ENCODE measurements around the gene FBXO33. TPM values are rescaled to one million over a fixed set of nuclear protein-coding genes. Genes with fewer than 3 reads are reported as not detected.
"Not testable (repeated sequence)": the region's sequence is repeated elsewhere in the genome, so short reads cannot be mapped to it uniquely, and the experiment has no call there.

FBXO33 gene
- total RNA-seq, 1 experiment from 2014 or later: 6.6 TPM

DNA sequence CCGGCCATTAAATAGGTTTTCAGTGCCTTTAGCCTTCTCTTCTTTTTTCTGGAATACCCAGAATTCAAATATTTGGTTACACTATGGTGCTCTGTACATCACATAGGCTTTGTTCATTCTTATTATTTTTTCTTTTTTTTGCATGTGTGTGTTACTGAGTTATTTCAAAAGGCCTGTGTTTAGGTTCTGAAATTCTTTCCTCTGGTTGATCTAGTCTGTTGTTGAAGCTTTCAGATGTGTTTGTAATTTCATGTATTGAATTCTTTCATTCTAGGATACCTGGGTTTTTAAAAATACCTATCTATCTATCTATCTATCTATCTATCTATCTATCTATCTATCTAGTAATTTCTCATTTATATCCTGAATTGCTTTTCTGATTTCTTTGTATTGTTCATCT is 66.9 kb downstream of the FBXO33 start:
- CTCF ChIA-PET: no interaction called here

DNA sequence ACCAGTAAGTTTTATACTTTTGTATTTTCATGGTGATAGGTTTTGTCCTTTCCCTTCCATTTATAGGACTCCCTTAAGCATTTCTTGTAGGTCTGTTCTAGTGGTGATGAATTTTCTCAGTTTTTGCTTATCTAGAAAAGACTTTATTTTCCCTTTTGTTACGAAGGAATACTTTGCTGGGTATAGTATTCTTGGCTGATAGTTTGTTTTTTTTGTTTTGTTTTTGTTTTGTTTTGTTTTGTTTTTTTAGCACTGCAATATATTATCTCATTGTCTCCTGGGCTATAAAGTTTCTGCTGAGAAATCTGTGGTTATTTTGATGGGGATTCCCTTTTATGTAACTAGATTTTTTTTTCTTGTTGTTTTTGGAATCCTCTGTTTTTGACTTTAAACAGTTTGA is 67.7 kb downstream of the FBXO33 start:
- Histone ChIP-seq H3K4me1 (ENCODE audit: control insufficient read depth, insufficient read depth, low read length) (no peaks in the 10 kb centered on the region; the same call in 1 of the 2 replicates), H3K27me3 (ENCODE audit: control insufficient read depth, insufficient read depth, low read length) (no peaks in the 10 kb centered on the region), H3K36me3 (ENCODE audit: control insufficient read depth, insufficient read depth, low read length) (no peaks in the 10 kb centered on the region), H3K27ac (ENCODE audit: low read length) (no peak overlapping the region), H3K9me3 (ENCODE audit: control insufficient read depth, insufficient read depth, low read depth, low read length) (no peaks in the 10 kb centered on the region), H3K4me3 (ENCODE audit: low read depth in 2 of 2, low read length in 2 of 2) (no peak overlapping the region)
- TF ChIP-seq TCF7L2 (IDR thresholded peaks at IDR 0.05; ENCODE audit: low read depth, low read length) (no peak), SIN3A (IDR thresholded peaks at IDR 0.05; ENCODE audit: borderline replicate concordance, insufficient read depth, low read depth, low read length) (no peak), POLR2AphosphoS5 (IDR thresholded peaks at IDR 0.05; ENCODE audit: low read depth, low read length) (no peak)
- TF ChIP-seq, protein P1, sequence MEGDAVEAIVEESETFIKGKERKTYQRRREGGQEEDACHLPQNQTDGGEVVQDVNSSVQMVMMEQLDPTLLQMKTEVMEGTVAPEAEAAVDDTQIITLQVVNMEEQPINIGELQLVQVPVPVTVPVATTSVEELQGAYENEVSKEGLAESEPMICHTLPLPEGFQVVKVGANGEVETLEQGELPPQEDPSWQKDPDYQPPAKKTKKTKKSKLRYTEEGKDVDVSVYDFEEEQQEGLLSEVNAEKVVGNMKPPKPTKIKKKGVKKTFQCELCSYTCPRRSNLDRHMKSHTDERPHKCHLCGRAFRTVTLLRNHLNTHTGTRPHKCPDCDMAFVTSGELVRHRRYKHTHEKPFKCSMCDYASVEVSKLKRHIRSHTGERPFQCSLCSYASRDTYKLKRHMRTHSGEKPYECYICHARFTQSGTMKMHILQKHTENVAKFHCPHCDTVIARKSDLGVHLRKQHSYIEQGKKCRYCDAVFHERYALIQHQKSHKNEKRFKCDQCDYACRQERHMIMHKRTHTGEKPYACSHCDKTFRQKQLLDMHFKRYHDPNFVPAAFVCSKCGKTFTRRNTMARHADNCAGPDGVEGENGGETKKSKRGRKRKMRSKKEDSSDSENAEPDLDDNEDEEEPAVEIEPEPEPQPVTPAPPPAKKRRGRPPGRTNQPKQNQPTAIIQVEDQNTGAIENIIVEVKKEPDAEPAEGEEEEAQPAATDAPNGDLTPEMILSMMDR (IDR thresholded peaks at IDR 0.05): no peak
- TF ChIP-seq, protein P2, sequence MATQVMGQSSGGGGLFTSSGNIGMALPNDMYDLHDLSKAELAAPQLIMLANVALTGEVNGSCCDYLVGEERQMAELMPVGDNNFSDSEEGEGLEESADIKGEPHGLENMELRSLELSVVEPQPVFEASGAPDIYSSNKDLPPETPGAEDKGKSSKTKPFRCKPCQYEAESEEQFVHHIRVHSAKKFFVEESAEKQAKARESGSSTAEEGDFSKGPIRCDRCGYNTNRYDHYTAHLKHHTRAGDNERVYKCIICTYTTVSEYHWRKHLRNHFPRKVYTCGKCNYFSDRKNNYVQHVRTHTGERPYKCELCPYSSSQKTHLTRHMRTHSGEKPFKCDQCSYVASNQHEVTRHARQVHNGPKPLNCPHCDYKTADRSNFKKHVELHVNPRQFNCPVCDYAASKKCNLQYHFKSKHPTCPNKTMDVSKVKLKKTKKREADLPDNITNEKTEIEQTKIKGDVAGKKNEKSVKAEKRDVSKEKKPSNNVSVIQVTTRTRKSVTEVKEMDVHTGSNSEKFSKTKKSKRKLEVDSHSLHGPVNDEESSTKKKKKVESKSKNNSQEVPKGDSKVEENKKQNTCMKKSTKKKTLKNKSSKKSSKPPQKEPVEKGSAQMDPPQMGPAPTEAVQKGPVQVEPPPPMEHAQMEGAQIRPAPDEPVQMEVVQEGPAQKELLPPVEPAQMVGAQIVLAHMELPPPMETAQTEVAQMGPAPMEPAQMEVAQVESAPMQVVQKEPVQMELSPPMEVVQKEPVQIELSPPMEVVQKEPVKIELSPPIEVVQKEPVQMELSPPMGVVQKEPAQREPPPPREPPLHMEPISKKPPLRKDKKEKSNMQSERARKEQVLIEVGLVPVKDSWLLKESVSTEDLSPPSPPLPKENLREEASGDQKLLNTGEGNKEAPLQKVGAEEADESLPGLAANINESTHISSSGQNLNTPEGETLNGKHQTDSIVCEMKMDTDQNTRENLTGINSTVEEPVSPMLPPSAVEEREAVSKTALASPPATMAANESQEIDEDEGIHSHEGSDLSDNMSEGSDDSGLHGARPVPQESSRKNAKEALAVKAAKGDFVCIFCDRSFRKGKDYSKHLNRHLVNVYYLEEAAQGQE (IDR thresholded peaks at IDR 0.05; ENCODE audit: insufficient read depth in 1 of 2, low read depth in 2 of 2, low read length in 1 of 2): no peak
- CTCF ChIA-PET: no interaction called here
- ATAC-seq: no peak
- in situ Hi-C loops (cut with HindIII; ENCODE audit: low pct_unique_long_range_greater_than_20kb, low sequenced_read_pairs) (no loop called here), intact Hi-C loops (cut with micrococcal nuclease; ENCODE audit: unreplicated experiment) (no loop called here)
- POLR2A ChIA-PET: no interaction called here
- BruUV-seq (replicated peaks): no TSS peak
- no peak for DNase-seq (ENCODE audit: low read depth, low spot score)

More for the DNA sequence above, 66.9 kb downstream of the FBXO33 start:
- intact Hi-C loops (cut with micrococcal nuclease; ENCODE audit: unreplicated experiment) (loop anchor here (5.0 kb wide), 2 partner anchors 133 to 258 kb away; partner anchors contain the start of gene MIA2), in situ Hi-C loops (cut with HindIII; ENCODE audit: low pct_unique_long_range_greater_than_20kb, low sequenced_read_pairs) (no loop called here)
- TF ChIP-seq, protein P1 (IDR thresholded peaks at IDR 0.05): no peak
- TF ChIP-seq TCF7L2 (IDR thresholded peaks at IDR 0.05; ENCODE audit: low read depth, low read length) (no peak), POLR2AphosphoS5 (IDR thresholded peaks at IDR 0.05; ENCODE audit: low read depth, low read length) (no peak), SIN3A (IDR thresholded peaks at IDR 0.05; ENCODE audit: borderline replicate concordance, insufficient read depth, low read depth, low read length) (no peak)
- TF ChIP-seq, protein P2 (IDR thresholded peaks at IDR 0.05; ENCODE audit: insufficient read depth in 1 of 2, low read depth in 2 of 2, low read length in 1 of 2): no peak
- Histone ChIP-seq H3K27ac (ENCODE audit: low read length) (no peak overlapping the region), H3K9me3 (ENCODE audit: control insufficient read depth, insufficient read depth, low read depth, low read length) (no peaks in the 10 kb centered on the region), H3K4me3 (ENCODE audit: low read depth in 2 of 2, low read length in 2 of 2) (no peak overlapping the region), H3K4me1 (ENCODE audit: control insufficient read depth, insufficient read depth, low read length) (no peaks in the 10 kb centered on the region; the same call in 1 of the 2 replicates), H3K36me3 (ENCODE audit: control insufficient read depth, insufficient read depth, low read length) (no peaks in the 10 kb centered on the region), H3K27me3 (ENCODE audit: control insufficient read depth, insufficient read depth, low read length) (no peaks in the 10 kb centered on the region)
- no peak for ATAC-seq
- DNase-seq (ENCODE audit: low read depth, low spot score): no peak
- BruUV-seq (replicated peaks): no TSS peak
- POLR2A ChIA-PET: no interaction called here

DNA sequence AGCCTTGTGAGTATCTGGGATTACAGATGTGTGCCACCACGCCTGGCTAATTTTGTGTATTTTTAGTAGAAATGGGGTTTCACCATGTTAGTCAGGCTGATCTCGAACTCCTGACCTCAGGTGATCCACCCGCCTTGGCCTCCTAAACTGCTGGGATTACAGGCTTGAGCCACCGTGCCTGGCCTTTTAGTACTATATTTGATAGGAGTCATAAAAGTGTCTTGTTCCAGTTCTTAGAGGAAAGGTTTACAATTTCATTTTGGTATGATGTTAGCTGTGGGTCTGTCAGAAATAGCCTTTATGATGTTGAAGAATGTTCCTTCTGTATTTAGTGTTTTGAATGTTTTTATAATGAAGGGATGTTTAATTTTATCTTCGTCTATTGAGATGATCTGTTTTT is 70.7 kb downstream of the FBXO33 start:
- H3K9me3 ChIP-seq (ENCODE audit: control insufficient read depth, insufficient read depth, low read depth, low read length); H3K27ac ChIP-seq (ENCODE audit: low read length); CTCF ChIA-PET; H3K27me3 ChIP-seq (ENCODE audit: control insufficient read depth, insufficient read depth, low read length); DNase-seq (ENCODE audit: low read depth, low spot score); ATAC-seq; POLR2A ChIA-PET; H3K4me3 ChIP-seq (ENCODE audit: low read depth in 2 of 2, low read length in 2 of 2); H3K36me3 ChIP-seq (ENCODE audit: control insufficient read depth, insufficient read depth, low read length); H3K4me1 ChIP-seq (ENCODE audit: control insufficient read depth, insufficient read depth, low read length); BruUV-seq (replicated peaks); in situ Hi-C loops (cut with HindIII; ENCODE audit: low pct_unique_long_range_greater_than_20kb, low sequenced_read_pairs); intact Hi-C loops (cut with micrococcal nuclease; ENCODE audit: unreplicated experiment): not testable (repeated sequence)
